ENCODE results near the gene RNF31. TPM values are rescaled to one million over a fixed set of nuclear protein-coding genes. Genes with fewer than 3 reads are reported as not detected.
"Not testable (repeated sequence)": the region's sequence is repeated elsewhere in the genome, so short reads cannot be mapped to it uniquely, and the experiment has no call there.

Gene RNF31
- total RNA-seq, 2 experiments from 2014 or later, result 37.8 to 57.8 TPM

DNA sequence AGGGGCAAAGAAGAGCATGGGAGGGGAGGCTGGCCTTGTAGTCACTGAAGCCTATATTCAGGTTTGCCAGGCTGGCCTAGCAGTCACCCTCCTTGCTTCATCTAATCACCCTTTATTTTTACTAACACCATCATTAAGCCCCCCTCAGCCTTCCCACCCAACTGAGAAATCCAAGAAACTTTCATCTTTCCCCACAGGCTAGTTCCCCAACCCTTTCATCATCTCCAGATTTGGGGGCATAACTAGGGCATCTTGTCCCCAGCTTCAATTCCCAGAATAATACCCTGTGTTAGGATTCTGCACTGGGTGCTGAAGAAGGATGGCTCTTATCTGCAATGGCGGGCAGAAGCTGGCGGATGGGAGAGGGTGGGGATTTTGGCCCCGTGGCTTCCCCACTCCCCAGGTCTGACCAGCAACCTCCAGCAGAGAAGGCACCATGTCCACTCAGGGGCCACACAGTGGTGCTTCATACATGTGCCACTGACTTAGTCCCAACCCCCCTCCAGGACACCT, 46.3 kb upstream of the RNF31 start:
- intact Hi-C loops (cut with micrococcal nuclease; ENCODE audit: unreplicated experiment), result no loop called here
- Histone ChIP-seq H3K36me3 (ENCODE audit: insufficient read depth, low read length) (peaks cover 6% of the 10 kb centered on the region), H4K20me1 (ENCODE audit: insufficient read depth, low read length) (no peaks in the 10 kb centered on the region), H3K9me3 (ENCODE audit: low read length) (no peaks in the 10 kb centered on the region), H3K9me2 (ENCODE audit: insufficient read depth, low read length) (no peaks in the 10 kb centered on the region), H3K4me3 (ENCODE audit: low read depth, low read length, poor library complexity, severe bottlenecking) (no peak overlapping the region), H3K27ac (ENCODE audit: low read depth, low read length, poor library complexity, severe bottlenecking) (no peak overlapping the region), H3K4me1 (ENCODE audit: insufficient read depth, low read length, poor library complexity, severe bottlenecking) (no peaks in the 10 kb centered on the region), H3K79me2 (ENCODE audit: insufficient read depth, low read depth, low read length) (no peaks in the 10 kb centered on the region), H2AFZ (ENCODE audit: low read length) (no peak overlapping the region), H3K4me2 (ENCODE audit: low read length) (no peak overlapping the region)
- no peak for DNase-seq (ENCODE audit: low spot score)
- POLR2A ChIA-PET, result no interaction called here
- CTCF ChIA-PET (ENCODE audit: unreplicated experiment), result no interaction called here
- TF ChIP-seq EZH2phosphoT487 (IDR thresholded peaks at IDR 0.05; ENCODE audit: borderline replicate concordance, low read depth, low read length), result no peak
- TF ChIP-seq, protein P1, sequence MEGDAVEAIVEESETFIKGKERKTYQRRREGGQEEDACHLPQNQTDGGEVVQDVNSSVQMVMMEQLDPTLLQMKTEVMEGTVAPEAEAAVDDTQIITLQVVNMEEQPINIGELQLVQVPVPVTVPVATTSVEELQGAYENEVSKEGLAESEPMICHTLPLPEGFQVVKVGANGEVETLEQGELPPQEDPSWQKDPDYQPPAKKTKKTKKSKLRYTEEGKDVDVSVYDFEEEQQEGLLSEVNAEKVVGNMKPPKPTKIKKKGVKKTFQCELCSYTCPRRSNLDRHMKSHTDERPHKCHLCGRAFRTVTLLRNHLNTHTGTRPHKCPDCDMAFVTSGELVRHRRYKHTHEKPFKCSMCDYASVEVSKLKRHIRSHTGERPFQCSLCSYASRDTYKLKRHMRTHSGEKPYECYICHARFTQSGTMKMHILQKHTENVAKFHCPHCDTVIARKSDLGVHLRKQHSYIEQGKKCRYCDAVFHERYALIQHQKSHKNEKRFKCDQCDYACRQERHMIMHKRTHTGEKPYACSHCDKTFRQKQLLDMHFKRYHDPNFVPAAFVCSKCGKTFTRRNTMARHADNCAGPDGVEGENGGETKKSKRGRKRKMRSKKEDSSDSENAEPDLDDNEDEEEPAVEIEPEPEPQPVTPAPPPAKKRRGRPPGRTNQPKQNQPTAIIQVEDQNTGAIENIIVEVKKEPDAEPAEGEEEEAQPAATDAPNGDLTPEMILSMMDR (conservative IDR thresholded peaks at IDR 0.05; ENCODE audit: low read length), result no peak
- no TSS peak for BruUV-seq (replicated peaks)

DNA sequence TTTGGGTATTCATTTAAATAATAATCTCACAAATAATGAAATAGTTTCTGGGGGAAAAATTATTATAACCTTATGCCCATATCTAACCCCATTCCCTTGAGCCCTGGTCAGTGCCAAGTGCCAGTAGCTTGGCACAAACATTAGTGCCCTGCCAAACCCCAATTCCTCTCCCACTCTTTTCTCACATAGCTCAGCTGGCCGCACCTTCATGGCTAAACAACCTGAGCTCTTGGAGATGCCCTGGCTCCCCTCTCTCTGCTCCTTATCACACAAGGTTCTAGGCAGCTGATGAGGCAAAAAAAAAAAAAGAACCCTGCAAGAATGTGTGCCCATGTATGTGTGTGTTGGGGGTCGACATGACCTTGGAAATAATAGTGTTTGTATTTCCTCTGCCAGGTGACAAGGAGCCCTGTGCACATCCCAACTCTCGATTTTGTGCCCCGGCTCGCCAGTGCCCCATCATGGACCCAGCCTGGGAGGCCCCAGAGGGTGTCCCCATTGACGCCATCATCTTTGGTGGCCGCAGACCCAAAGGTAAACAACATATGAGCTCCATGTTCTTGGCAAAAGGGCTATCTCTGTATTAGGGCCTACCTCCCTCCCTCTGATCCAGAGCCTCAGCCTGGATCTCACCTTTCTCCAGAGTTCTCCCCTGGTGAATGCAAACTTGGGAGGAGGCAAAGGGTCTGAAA, 44.8 kb upstream of the RNF31 start:
- no peak overlapping the region for H3K27ac ChIP-seq (ENCODE audit: low read depth, low read length, poor library complexity, severe bottlenecking)
- ChIA-PET CTCF (ENCODE audit: unreplicated experiment) (no interaction called here), POLR2A (interaction anchor here (0.6 to 1.5 kb wide), 3 partner anchors 8 to 127 kb away, joined by 3 to 4 read pairs (median 3); partner anchors contain the start of genes DCAF11 and NRL)
- H3K36me3 ChIP-seq (ENCODE audit: insufficient read depth, low read length), result peaks cover 6% of the 10 kb centered on the region
- no peaks in the 10 kb centered on the region for H4K20me1 ChIP-seq (ENCODE audit: insufficient read depth, low read length)
- intact Hi-C loops (cut with micrococcal nuclease; ENCODE audit: unreplicated experiment), result no loop called here
- no peak overlapping the region for H3K4me3 ChIP-seq (ENCODE audit: low read depth, low read length, poor library complexity, severe bottlenecking)
- no peaks in the 10 kb centered on the region for H3K79me2 ChIP-seq (ENCODE audit: insufficient read depth, low read depth, low read length)
- DNase-seq (ENCODE audit: low spot score), result no peak
- no peaks in the 10 kb centered on the region for H3K9me2 ChIP-seq (ENCODE audit: insufficient read depth, low read length)
- H3K9me3 ChIP-seq (ENCODE audit: low read length), result no peaks in the 10 kb centered on the region
- H3K4me1 ChIP-seq (ENCODE audit: insufficient read depth, low read length, poor library complexity, severe bottlenecking), result no peaks in the 10 kb centered on the region
- TF ChIP-seq EZH2phosphoT487 (IDR thresholded peaks at IDR 0.05; ENCODE audit: borderline replicate concordance, low read depth, low read length), result no peak
- TF ChIP-seq, protein P1 (conservative IDR thresholded peaks at IDR 0.05; ENCODE audit: low read length), result no peak
- H3K4me2 ChIP-seq (ENCODE audit: low read length), result no peak overlapping the region
- no peak overlapping the region for H2AFZ ChIP-seq (ENCODE audit: low read length)
- no TSS peak for BruUV-seq (replicated peaks)

DNA sequence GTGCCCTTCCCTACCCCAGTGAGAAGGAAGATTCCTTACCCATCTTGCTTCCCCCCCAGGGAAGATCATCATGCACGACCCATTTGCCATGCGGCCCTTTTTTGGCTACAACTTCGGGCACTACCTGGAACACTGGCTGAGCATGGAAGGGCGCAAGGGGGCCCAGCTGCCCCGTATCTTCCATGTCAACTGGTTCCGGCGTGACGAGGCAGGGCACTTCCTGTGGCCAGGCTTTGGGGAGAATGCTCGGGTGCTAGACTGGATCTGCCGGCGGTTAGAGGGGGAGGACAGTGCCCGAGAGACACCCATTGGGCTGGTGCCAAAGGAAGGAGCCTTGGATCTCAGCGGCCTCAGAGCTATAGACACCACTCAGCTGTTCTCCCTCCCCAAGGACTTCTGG, 43.8 kb upstream of the RNF31 start:
- H3K27ac ChIP-seq (ENCODE audit: low read depth, low read length, poor library complexity, severe bottlenecking), result no peak overlapping the region
- H4K20me1 ChIP-seq (ENCODE audit: insufficient read depth, low read length), result no peaks in the 10 kb centered on the region
- no peak for TF ChIP-seq EZH2phosphoT487 (IDR thresholded peaks at IDR 0.05; ENCODE audit: borderline replicate concordance, low read depth, low read length)
- TF ChIP-seq, protein P1 (conservative IDR thresholded peaks at IDR 0.05; ENCODE audit: low read length), result no peak
- H3K36me3 ChIP-seq (ENCODE audit: insufficient read depth, low read length), result peaks cover 6% of the 10 kb centered on the region
- intact Hi-C loops (cut with micrococcal nuclease; ENCODE audit: unreplicated experiment), result no loop called here
- no TSS peak for BruUV-seq (replicated peaks)
- DNase-seq (ENCODE audit: low spot score), result no peak
- ChIA-PET POLR2A (interaction anchor here (1.5 kb wide), 1 partner anchor 11 kb away, joined by 3 read pairs; the partner anchor contains the start of genes DCAF11 and NRL), CTCF (ENCODE audit: unreplicated experiment) (no interaction called here)
- H3K79me2 ChIP-seq (ENCODE audit: insufficient read depth, low read depth, low read length), result no peaks in the 10 kb centered on the region
- peaks cover 3% of the 10 kb centered on the region for H3K4me1 ChIP-seq (ENCODE audit: insufficient read depth, low read length, poor library complexity, severe bottlenecking)
- H2AFZ ChIP-seq (ENCODE audit: low read length), result no peak overlapping the region
- no peaks in the 10 kb centered on the region for H3K9me3 ChIP-seq (ENCODE audit: low read length)
- no peak overlapping the region for H3K4me3 ChIP-seq (ENCODE audit: low read depth, low read length, poor library complexity, severe bottlenecking)
- H3K9me2 ChIP-seq (ENCODE audit: insufficient read depth, low read length), result no peaks in the 10 kb centered on the region
- no peak overlapping the region for H3K4me2 ChIP-seq (ENCODE audit: low read length)

DNA sequence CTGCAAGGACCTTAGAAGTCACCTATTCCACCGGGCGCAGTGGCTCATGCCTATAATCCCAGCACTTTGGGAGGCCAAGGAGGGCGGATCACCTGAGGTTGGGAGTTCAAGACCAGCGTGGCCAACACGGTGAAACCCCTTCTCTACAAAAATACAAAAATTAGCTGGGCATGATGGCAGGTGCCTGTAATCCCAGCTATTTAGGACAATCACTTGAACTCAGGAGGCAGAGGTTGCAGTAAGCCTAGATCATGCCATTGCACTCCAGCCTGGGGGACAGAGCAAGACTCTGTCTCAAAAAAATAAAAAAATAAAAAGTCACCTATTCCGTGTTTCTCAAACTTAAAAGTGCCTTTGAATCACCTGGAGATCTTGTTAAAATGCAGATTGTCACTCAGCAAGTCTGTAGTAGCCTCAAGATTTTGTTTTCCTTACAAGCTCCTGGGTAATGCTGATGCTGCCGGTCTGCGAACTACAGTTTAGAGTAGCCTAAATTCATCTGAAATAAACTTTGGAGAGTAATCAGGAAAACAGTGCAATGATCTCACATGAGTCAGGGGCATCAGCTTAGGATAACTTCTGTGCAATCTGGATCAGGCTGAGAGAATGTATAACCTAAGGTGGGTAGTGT, 41.6 kb upstream of the RNF31 start:
- CTCF ChIA-PET (ENCODE audit: unreplicated experiment); H3K27ac ChIP-seq (ENCODE audit: low read depth, low read length, poor library complexity, severe bottlenecking); H3K79me2 ChIP-seq (ENCODE audit: insufficient read depth, low read depth, low read length); H3K4me2 ChIP-seq (ENCODE audit: low read length); BruUV-seq (replicated peaks); H3K36me3 ChIP-seq (ENCODE audit: insufficient read depth, low read length); H3K9me3 ChIP-seq (ENCODE audit: low read length); H3K9me2 ChIP-seq (ENCODE audit: insufficient read depth, low read length); intact Hi-C loops (cut with micrococcal nuclease; ENCODE audit: unreplicated experiment); H4K20me1 ChIP-seq (ENCODE audit: insufficient read depth, low read length); DNase-seq (ENCODE audit: low spot score); H2AFZ ChIP-seq (ENCODE audit: low read length); H3K4me3 ChIP-seq (ENCODE audit: low read depth, low read length, poor library complexity, severe bottlenecking): not testable (repeated sequence)
- H3K4me1 ChIP-seq (ENCODE audit: insufficient read depth, low read length, poor library complexity, severe bottlenecking), result peaks cover 11% of the 10 kb centered on the region
- POLR2A ChIA-PET, result interaction anchor here (1.3 to 7.0 kb wide), 2 partner anchors 12 to 91 kb away, joined by 4 to 80 read pairs; partner anchors contain the start of gene PCK2

Measured in OCI-LY7 (cell line).